Central memory CD4-positive, alpha-beta T cell (primary cell): ENCODE results near the gene CHMP2A.
"Not testable (repeated sequence)": the region's sequence is repeated elsewhere in the genome, so short reads cannot be mapped to it uniquely, and the experiment has no call there.

Experiments
- DNase-seq: peaks from one replicate; pipeline ENCODE4 v3.0.0; 2022
- total RNA-seq, 3 experiments: gene quantifications; one replicate each; lab custom pipeline; 2026; lab: John Stamatoyannopoulos, UW

The CHMP2A gene
- 42.5 to 71.6 (median 45.7) reads per million in 3 experiments for total RNA-seq

DNA sequence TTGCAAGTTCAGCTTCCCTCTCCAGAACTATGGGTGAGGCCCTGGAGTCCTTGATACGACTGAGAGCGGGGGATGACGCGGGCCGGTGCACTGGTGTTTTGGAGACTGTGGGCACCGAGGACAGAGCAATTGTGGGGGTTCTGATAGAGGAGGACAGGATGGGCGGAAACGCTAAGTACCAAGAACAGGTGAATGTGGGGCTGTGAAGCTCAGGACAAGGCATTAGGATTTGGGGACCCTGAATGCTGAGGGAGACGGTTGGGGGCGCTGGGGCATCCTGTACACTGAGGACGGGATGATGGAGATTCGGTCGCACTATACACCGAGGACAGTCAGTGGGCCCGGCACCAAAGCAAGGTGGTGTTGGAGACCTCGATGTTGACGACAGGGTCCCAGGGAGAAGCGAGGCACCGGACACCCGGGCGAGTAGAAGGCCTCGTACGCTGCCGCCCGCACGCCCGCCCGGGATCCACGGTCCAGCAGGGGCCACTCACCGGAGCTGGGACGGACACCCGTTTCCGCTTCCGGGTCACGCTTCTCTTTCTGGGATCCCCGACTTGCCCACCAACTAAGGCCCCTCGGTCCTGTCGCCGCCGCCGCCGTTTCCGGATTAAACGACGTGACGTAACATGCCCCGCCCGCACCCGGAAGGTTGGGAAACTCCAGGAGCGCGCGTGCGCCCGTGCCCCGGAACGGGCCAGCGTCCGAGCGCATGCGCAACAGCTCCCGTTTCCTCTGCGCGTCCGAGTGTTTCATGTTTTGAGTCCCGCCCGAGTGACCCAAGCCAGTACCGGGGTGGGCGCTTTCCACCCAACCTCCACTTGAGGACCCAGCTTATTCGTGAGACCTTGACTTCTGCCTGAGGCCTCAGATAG lies at the start of gene CHMP2A:
Gene CHMP2A (minus strand): TSS at position 612 of the 875 bp plus-strand sequence. CDS start 893 bp downstream, outside the sequence.
- DNase-seq, result peak; percentile 95

DNA sequence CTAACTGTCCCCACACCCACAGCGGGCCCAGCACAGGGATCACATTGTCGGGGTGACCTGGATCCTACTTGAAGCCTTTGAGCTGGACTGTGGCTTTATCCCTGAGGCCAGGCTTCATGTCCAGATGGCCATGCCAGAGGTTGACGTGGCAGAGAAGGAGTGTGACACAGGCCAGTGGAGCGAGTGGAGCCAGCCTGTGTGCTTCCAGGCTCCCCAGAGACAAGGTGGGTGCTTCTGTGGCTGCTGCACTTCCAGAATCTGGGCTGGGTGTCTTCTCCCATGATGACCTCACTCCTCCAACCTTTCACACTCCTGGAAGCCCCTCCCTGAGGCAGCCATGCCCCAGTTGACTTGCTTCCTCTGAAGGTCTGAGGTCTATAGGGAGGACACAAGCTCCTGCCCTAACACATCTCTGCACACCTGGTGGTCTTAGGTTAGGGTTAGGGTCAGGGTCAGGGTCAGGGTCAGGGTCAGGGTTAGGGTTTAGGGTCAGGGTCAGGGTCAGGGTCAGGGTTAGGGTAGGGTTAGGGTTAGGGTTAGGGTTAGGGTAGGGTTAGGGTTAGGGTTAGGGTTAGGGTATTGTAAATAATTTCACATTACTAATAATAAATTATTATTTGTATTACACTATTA lies 31.3 kb upstream of the CHMP2A start:
- no peak for DNase-seq

DNA sequence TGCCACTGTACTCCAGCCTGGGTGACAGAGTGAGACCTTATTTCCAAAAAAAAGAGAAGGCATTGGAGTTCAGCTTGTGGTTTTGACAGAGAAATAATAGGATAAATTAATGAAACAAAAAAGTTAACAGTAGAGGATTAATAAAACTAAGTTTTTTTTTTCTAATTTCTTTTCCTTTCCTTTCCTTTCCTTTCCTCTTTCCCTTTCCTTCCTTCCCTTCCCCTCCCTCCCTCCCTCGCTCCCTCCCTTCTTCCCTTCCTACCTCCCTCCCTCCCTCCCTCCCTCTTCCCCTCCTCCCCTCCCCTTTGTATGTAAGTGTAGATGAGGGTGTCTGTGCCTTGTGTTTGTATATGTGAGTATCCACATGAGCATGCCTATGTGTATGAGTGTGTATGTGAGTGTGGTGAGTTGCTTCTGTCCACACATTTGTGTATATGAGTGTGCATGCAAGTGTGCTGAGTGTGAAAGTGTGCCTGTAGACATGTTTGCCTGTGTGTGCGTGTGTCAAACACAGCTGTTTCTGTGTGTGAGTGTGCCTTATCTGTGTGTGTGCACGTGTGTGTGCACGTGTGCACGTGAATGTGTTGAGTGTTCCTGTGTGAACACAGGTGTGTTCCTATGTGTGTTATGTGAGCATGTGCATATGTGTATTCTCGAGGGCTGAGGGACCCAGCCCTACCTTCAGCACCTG lies 30.7 kb upstream of the CHMP2A start:
- no peak for DNase-seq

DNA sequence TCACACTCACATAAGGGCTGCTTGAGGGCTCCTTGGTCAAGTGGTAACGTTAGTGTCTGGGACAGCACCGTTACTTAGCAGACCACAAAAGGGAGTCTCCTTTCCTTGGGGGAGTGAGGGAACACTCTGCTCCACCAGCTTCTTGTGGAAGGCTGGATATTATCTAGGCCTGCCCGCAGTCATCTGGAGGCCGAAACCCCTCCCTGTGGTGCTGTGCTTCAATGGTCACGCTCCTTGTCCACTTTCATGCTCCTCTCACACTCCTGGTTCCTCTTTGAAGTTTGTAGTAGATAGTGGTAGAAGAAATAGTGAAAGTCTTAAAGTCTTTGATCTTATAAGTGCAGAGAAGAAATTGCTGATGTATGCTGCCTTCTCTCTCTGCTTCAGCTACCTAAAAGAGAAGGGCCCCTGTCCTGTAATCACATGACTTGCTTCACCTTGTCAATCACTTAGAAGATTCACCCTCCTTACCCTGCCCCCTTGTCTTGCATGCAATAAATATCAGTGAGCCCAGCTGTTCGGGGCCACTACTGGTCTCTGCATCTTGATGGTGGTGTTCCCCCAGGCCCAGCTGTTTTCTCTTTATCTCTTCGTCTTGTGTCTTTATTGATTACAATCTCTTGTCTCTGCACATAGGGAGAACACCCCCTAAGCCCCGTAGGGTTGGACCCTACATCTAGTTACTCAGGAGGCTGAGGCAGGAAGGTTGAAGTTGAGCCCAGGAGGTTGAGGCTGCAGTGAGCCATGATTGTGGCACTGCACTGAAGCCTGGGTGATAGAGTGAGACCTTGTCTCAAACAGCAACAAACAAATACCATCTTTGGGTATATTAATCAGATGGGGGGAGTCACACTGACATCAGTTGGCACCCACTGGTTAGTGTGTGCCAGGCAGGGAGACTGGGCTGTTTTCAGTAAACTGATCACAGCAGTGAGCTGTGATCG lies 29.9 kb upstream of the CHMP2A start:
- no peak for DNase-seq

DNA sequence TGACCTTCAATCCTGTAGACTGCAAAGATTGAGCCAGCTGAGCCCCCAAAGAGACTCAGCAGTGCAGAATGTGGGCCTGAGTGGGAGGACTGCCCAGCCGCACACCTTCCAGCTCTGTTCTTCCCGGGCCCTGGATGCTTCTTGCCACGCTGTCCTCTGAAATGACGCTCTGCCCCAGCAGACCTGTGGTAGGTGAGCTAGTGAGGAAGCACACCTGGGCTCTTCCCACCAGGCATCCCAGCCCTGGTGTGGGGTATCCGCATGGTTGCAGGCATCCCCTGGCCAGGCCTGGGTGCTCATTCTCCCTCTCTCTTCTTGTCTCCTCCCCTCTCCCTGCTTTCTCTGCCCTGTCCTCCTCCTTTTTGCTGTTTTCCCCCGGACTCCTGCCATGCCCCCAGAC lies 28.1 kb upstream of the CHMP2A start:
- no peak for DNase-seq

DNA sequence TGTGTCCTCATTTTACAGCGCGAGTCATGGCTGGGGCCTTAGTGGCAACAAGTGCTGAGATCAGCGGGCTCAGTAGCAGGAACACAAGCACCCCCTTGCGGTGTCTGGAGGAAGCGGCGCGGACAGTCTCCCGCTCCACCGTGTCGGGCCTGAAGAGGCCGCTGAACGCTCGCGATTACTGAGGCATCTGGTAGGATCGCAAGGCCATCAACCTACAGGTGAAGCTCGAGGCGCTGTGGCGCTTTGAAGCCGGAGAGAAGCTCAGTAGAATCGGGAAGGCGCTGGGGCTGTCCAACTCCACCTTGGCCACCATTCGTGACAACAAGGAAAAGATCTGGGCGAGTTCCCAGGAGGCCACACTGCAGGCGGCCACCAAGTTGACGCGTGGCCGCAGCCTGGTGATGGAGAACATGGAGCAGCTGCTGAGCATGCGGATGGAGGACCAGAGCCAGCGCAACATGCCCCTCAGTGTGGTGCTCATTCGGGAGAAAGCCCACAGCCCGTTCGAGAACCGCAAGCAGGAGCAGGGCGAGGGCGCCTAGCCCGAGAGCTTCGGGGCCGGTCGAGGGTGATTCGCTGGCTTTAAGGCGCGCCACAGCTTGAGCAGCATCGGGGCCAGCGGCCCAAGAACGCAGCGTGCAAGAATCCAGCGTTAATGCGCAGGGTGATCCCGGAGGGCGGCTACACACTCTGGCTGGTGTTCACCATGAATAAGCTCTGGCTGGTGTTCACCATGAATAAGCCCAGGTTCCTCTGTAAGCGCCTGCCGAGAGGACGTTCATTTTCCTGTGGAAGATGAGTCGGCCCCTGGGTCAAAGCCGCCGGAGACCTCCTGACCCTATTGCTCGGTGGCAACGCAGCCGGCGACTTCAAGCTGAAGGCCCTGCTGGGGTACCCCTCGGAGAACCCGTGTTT lies 26.6 kb upstream of the CHMP2A start:
- peak; percentile 83 for DNase-seq

DNA sequence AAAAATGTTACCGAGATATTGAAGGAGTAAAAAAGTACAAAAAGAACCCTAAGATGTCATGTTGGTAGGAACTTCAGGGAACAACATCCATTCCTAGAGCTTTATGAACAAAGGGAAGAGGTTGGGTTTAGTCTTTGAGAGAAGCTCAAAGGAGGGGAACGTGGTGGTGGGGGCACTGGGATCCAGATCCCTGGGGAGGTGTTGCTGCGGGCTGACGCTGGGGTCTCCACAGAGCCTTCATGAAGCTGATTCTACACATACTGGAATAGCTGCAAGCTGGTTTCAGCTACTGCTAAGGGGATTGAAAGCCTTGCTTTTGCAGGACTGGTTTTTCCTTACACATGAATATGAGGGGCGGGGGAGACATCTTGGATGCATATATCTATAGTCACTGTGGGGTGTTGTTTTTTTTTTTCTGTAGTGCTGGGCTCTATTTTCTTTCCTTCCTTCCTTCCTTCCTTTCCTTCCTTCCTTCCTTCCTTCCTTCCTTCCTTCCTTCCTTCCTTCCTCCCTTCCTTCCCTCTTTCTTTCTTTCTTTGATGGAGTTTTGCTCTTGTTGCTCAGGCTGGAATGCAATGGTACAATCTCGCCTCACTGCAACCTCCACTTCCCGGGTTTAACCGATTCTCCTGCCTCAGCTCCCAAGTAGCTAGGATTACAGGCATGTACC lies 24.7 kb upstream of the CHMP2A start:
- DNase-seq, result no peak

DNA sequence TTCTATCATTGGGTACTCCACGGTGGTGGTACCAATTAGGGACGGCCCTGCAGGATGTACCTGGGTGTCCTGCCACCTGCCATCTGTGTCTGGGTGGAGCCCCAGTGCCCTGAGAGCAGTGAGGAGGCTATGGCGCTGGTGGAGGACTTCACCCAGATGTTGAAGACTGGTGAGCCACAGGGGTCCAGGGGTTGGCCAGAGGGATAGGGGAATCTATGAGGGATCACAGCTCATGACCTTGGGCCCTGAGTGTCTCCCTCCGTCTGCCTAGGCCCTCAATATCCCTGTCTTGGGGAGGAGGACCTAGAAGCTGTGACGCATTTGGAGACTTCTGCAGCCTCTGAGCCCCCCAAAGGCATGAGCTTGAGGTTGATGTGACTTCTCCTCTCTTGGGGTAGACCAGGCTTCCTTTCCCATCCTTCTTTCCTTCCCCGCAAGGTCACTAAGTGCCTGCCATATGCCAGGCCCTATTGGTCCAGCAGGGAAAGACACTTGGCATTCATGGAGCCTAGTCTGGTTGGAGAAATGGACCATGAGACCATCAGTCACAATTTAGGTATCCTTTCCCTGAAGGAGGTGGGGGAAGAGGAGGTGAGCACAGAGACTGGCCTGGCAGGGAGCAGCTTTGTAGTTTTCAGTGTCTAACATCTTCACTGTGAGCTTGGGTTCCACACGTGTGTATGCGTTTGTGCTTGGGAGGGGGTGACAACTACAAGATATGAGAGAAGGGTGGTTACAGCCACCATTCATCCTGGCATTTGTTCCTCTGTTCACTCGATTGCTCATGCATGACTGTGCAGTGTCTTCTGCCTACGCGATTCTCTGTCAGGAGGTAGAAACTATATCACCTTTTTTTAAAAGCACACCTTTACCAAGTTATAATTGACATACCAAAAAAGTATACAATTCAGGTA lies 23.4 kb upstream of the CHMP2A start:
- no peak for DNase-seq

DNA sequence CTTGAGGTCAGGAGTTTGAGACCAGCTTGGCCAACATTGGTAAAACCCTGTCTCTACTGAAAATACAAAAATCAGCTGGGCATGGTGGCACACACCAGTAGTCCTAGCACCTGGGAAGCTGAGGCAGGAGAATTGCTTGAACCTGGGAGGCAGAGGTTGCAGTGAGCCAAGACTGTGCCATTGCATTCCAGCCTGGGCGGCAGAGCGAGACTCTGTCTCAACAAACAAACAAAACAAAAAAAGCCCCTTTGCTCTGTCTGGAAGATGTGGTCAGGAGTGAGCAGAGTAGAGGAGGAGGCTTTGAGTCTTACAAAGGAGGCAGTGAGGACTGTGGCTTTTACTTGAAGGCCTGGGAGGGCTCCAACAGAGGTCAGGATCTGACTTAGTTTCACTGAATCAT lies 22.7 kb upstream of the CHMP2A start:
- DNase-seq, result not testable (repeated sequence)

DNA sequence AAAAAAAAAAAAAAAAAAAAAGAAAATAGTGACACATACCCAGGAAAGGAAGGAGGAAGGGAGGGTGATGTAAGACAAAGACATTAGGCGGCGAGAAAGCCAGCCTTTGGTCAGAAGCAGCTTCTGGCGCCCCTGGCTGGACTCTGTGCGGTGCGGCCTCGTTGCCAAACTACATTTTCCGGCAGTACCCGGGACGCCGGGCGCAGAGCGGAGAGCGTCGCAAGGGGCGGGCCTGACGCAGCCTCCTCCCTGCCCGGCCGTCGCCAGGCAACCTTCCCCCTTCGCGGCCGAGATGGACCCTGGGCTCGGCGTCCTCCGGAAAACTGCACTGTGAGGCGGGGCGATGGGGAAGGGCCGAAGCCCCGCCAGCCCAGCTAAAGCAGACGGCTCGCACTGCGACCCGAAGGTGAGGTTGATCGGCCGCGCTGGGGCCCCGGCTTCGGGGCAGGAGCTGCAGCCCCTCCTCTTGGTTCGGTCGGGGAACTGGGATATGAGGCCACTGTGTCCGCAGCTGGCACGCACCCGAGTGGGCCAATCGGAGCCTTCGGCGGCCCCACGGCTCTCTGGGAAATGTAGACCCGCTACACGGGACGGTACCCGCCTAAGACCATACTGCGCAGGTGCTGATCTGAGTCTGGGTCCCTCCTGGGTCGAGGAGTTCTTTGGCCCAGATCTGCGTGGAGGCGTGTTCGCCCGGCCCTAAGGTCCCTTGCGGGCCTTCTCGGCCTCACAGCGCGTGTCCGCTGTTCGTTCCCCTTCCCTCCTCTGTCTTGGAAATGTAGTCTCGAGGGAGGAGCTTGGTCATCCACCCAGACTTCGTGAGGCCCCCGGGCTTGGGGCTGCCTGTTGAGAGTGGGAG lies 20.5 kb upstream of the CHMP2A start:
- DNase-seq, result peak; percentile 75

DNA sequence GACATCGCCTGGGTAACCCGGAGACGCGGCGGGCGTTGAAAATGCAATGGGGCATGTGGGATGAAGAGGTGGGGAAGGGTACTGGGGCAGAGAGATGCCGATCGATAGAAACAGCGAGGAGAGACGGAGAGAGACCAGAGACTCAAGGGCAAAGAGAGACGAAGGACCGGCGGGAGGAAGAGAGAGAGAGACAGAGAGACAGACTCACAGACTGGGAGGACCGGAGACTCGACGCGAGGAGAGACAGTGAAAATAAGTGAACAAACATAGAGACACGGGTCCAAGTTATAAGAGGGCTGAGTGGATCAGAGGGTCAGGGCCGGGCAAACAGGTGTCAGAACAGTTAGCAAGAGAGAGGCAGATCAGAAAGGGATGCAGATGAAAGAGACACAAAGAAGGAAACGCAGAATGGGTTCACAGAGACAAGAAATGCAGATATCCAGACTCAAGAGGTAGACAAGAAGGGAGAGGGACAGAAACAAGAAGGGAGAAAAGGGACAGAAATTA lies 18.8 kb upstream of the CHMP2A start:
- no peak for DNase-seq

DNA sequence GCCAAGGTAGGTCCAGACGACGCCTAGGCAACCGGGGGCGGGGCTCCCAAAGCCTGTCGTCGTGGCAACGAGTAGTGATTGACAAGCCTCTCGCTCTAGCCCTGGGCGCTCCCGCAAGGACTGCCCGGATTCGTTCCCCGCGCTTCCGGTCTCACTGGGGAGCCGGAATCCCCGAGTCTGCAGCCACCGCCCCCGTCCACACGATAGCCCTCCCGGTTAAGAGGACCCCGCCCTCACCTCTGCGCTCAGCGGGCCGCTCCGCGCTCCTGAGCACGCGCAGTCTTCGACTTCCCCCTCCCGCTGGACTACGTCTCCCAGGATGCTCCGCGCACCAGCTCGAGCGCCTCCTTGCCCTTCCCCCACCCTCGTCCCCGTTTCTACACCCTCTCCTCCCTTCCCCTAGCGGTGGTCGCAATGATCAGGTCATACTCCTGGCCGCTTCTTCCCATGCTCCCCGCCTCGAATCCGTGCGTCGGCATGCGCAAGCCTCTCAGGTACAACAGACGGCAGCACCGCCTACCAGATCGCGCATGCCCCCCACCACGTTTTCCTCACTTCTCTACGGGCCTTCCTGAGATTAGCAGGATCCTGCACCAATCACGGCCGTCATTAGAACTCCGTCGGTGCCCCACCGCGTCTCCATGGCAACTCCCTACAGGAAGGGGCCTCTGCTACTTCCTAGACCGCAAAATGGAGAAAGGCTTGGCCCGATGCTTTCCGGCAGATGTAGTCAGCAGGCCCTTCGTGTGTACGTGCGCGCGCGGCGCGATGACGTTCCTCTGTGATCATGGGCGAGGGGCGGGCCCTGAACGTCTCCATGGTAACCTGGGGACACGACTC lies 18.1 kb upstream of the CHMP2A start, which contains the start of gene MZF1:
Gene MZF1 (minus strand): TSS at position 518 of the 840 bp plus-strand sequence. CDS start 1,946 bp downstream, outside the sequence.
- peak; percentile 100 for DNase-seq

DNA sequence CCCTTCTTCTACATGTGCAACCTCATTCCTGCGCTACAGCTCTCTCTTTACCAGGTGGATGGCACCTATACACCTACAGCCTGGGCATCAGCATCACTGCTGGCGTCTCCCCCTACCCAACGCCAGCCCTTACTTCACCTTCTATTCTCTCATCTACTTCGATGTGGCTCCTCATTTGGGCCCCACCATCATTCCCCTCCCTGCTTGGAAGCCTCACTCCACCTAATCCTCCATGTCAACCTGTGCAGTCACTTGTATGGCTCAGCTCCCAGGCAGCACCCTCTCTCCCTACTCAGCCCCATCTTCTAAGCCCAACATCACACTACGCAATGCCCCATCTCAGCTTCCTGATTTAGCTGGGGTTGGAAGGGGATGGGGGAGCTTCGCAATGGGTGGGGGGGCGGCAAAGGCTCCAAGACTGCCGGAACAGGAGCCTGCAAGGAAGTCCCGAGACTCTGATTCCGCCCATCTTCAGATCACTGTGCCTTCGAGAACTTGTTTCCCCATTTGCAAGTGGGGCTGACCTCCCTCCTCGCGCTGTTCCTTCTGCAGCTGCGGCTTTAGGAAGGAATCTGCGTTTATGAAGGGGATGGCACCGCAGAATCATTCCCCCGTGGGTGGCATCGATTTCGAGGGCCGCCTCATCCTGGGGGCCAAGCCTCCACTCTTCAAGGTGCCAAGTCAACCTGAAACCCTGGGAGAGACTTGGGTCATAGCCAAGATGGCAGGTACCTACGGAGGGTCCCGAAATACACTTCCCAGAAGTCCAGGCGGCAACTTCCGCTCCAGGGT lies 17.3 kb upstream of the CHMP2A start:
- DNase-seq, result no peak

DNA sequence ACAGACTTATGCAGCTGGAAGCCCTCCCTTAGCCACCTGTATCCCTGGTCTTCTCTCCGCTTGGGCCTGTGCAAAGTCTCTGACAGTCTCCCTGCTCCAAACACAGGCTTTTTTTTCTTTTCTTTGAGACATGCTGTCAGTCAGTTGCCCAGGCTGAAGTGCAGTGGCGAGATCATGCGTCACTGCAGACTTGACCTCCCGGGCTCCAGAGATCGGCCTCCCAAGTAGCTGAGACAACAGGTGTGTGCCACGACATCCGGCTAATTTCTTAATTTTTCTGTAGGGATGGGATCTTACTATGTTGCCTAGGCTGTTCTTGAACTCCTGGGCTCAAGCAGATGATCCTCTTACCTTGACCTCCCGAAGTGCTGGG lies 16.7 kb upstream of the CHMP2A start:
- DNase-seq, result no peak

DNA sequence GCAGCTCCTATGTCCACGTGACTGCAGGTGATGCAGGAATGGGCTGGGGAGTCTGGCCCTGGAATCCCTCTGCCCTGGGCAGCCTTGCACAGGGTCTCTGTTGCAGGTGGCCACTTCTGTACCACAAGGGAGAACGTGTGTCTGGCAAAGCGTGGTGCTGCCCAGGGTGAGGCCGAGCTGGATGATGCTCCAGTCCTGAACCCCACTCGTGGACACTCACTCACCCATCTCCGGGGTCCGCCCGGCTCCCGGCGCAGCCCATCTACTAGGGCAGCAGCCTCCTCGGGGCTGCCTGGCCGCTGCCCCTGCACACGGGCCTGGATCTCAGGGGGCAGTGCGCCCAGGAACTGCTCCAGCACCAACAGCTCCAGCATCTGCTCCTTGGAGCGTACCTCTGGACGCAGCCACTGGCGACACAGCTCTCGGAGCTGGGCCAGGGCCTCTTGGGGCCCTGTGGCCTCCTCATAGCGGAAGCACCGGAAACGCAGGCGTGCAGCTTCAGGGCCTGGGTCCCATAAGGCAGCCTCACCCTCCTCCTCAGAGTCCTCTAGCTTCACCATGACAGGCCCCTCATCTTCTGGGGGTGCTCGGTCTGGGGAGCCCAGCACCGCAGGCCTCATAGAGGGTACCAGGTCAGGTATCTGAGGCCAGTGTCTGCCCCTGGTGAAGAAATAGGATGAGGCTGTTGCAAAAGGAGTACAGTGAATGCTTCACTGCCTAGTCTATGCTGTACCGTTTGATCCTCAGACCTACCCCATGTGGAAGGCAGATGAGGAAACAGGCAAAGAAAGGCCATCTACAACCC lies 16.1 kb upstream of the CHMP2A start:
- no peak for DNase-seq
